T-cell (primary cell): ENCODE data around the gene RSL1D1. TPM values are rescaled to one million over a fixed set of nuclear protein-coding genes. Genes with fewer than 3 reads are reported as not detected.
A peak's percentile ranks its signal among the peaks of the same experiment; 100 is the strongest.

Experiments used
- ATAC-seq, 4 experiments: fragments of 200-7000 bp in 3 of 4; fragments of 150-1000 bp in 1 of 4; cut with Tn5 transposase; replicated peaks in 1 of 4; 1 replicate in 3 of 4; 2 replicates in 1 of 4; pipeline ENCODE4 v1.10.0; 2021; ENCODE audit warnings: moderate library complexity in 3 of 4, mild to moderate bottlenecking in 2 of 4, moderate number of reproducible peaks in 1 of 4
- CTCF ChIA-PET, 2 donors: fragments of 300-600 bp; sonication (Branson Sonifier 250); formaldehyde crosslinking; loops; one replicate each; lab custom pipeline; 2022; ENCODE audit warnings: antibody characterized with exemption in 2 of 2; lab: Charles Lee
- POLR2A ChIA-PET, 2 donors: fragments of 300-600 bp; sonication (Branson Sonifier 250); formaldehyde crosslinking; loops; one replicate each; lab custom pipeline; 2022; ENCODE audit warnings: antibody characterized with exemption in 2 of 2; lab: Charles Lee
- DNase-seq, 35 experiments: peaks; one replicate each; pipeline versions ENCODE4 v3.0.0 to v3.0.0-alpha.2; 2013 to 2023
- H3K27ac ChIP-seq: one replicate; pipeline ENCODE4 v1.5.1; 2013; ENCODE audit warnings: low read length
- H3K27me3 ChIP-seq, 2 experiments: replicated peaks in 1 of 2; 1 replicate in 1 of 2; 2 replicates in 1 of 2; pipeline versions ENCODE4 v1.6.1 to v1.7.0; 2013; ENCODE audit warnings: low read length in 1 of 2, mixed read lengths in 1 of 2; ENCODE audit not compliant: control insufficient read depth in 2 of 2, insufficient read depth in 2 of 2; ENCODE audit errors: extremely low read depth in 1 of 2
- H3K36me3 ChIP-seq, 2 donors: 1 replicate in 1 of 2; 2 replicates in 1 of 2; pipeline versions ENCODE4 v1.6.1 to v1.7.0; 2013; ENCODE audit warnings: low read length in 1 of 2; ENCODE audit not compliant: control insufficient read depth in 2 of 2, insufficient read depth in 1 of 2; ENCODE audit errors: extremely low read depth in 1 of 2
- H3K4me1 ChIP-seq, 2 experiments: 1 replicate in 1 of 2; 2 replicates in 1 of 2; pipeline versions ENCODE4 v1.6.1 to v1.7.0; 2013; ENCODE audit warnings: low read length in 2 of 2, mixed read lengths in 1 of 2; ENCODE audit not compliant: insufficient read depth in 2 of 2, control insufficient read depth in 1 of 2; ENCODE audit errors: extremely low read depth in 1 of 2
- H3K4me3 ChIP-seq, 2 donors: 1 replicate in 1 of 2; 2 replicates in 1 of 2; pipeline versions ENCODE4 v1.5.1 to v1.7.0; 2013; ENCODE audit warnings: mild to moderate bottlenecking in 2 of 2, low read length in 1 of 2, moderate library complexity in 1 of 2; ENCODE audit not compliant: control insufficient read depth in 1 of 2; ENCODE audit errors: extremely low read depth in 1 of 2
- H3K9me3 ChIP-seq: 2 replicates; pipeline ENCODE4 v1.7.0; 2013
- H3K27ac Mint-ChIP-seq, 2 donors: one replicate each; pipeline ENCODE4 v1.8.0; 2020 to 2021; ENCODE audit warnings: mild to moderate bottlenecking in 2 of 2, mixed read lengths in 2 of 2
- H3K27me3 Mint-ChIP-seq, 2 donors: one replicate each; pipeline ENCODE4 v1.8.0; 2021 to 2022; ENCODE audit warnings: mixed read lengths in 2 of 2
- H3K36me3 Mint-ChIP-seq: one replicate; pipeline ENCODE4 v1.8.0; 2021; ENCODE audit warnings: mixed read lengths
- H3K4me1 Mint-ChIP-seq, 3 donors: one replicate each; pipeline ENCODE4 v1.8.0; 2020 to 2022; ENCODE audit warnings: mixed read lengths in 3 of 3, mild to moderate bottlenecking in 1 of 3
- H3K4me3 Mint-ChIP-seq, 3 donors: one replicate each; pipeline ENCODE4 v1.8.0; 2020 to 2022; ENCODE audit warnings: mild to moderate bottlenecking in 3 of 3, mixed read lengths in 3 of 3, moderate library complexity in 3 of 3
- H3K9me3 Mint-ChIP-seq, 3 donors: one replicate each; pipeline ENCODE4 v1.8.0; 2020 to 2022; ENCODE audit warnings: mixed read lengths in 3 of 3
- WGBS: methylation state at CpG from one replicate; pipeline ENCODE4 v1.1.5; 2013; ENCODE audit warnings: missing lambda C conversion rate; ENCODE audit not compliant: insufficient coverage; 5-methylcytosine and 5-hydroxymethylcytosine counted together
- total RNA-seq, 35 experiments: library from RNA in 6 of 35; stranded (reverse) in 6 of 35; fragments of 120-200 nt in 1 of 35; gene quantifications; one replicate each; pipeline versions ENCODE4 v1.2.1 to v1.2.4 and lab custom pipeline; 2013 to 2026

Gene RSL1D1
- total RNA-seq, 5 donors from 2014 or later (not counting 1 experiment from before 2014, with no cell fraction given) = 165 to 205 (median 180) TPM

DNA sequence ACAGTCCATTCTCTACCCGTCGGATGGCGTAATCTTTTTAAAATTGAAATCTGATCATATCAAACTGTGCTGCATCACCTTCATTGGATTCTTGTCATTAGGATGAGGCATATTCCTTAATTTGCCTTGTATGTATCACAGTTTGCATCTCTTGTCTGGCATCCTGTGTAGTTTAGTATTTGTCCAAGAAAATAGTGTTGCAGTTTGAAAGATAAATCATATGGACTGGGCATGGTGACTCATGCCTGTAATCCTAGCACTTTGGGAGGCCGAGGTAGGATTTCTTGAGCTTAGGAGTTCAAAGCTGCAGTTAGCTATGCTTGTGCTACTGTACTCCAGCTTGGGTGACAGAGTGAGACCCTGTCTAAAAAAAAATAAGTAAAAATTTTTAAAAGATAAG, 5.8 kb upstream of the RSL1D1 start:
- H3K27ac ChIP-seq = no peak overlapping the region
- ChIA-PET CTCF (interaction anchor here in 1 of 2 donors (0.6 kb wide), 2 partner anchors 9 to 119 kb away, joined by 3 to 5 read pairs; partner anchors contain the start of gene SNX29), POLR2A (interaction anchor here in 1 of 2 donors (0.6 to 0.8 kb wide), 2 partner anchors 18 to 128 kb away, joined by 3 read pairs; no protein-coding TSS in a partner anchor)
- ATAC-seq (no peak), DNase-seq (no peak)
- Mint-ChIP-seq H3K4me1 (peaks cover 39 to 42% (median 40%) of the 10 kb centered on the region in 3 donors), H3K9me3 (no peaks in the 10 kb centered on the region), H3K27me3 (no peaks in the 10 kb centered on the region), H3K4me3 (no peak overlapping the region), H3K27ac (no peak overlapping the region), H3K36me3 (peaks cover 6% of the 10 kb centered on the region)
- H3K36me3 ChIP-seq = peaks cover 0 to 2% of the 10 kb centered on the region in 2 donors
- peaks cover 10 to 18% of the 10 kb centered on the region in 2 experiments for H3K4me1 ChIP-seq
- no peaks in the 10 kb centered on the region for H3K9me3 ChIP-seq
- H3K27me3 ChIP-seq = no peaks in the 10 kb centered on the region
- 100% methylated on average over 1 of the region's 4 CpGs for WGBS
- no peak overlapping the region for H3K4me3 ChIP-seq

DNA sequence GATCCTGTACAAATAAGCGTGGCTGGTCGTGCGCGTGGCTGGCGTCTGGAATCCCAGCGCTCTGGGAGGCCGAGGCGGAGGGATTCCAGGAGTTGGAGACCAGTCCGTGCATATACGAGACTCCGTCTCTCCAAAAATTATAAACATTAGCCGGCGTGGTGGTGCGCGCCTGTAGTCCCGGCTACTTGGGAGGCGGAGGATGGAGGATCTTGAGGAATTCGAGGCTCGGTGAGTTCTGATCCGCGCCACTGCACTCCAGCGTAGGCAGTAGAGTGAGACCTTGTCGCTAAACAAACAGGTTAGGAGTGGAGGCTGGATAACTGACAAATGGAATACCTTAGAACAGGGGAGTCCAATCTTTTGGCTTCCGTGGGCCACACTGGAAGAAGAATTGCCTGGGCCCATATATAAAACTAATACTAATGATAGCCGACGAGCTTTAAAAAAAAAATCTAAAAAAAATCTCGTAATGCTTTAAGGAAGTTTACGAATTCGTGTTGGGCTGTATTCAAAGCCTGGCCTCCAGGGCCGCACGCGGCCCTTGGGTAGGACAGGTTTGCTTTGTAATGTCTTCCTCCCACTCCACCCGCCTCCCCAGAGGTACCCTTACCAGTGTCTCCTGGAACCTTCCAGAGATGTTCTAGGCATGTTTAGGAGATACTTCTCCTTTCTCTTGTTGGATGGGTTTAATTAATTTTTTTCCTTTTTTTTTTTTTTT, 909 bp upstream of the RSL1D1 start:
- POLR2A ChIA-PET = interaction anchor here (0.5 to 0.7 kb wide), 4 partner anchors 13 to 68 kb away, joined by 3 to 11 read pairs (median 4); no protein-coding TSS in a partner anchor
- Mint-ChIP-seq H3K27me3 (no peaks in the 10 kb centered on the region), H3K27ac (peak overlapping the region; percentile 92 to 93), H3K4me3 (peak overlapping the region; percentile 97 to 100 (median 99)), H3K4me1 (peaks cover 64 to 75% (median 67%) of the 10 kb centered on the region in 3 donors), H3K9me3 (no peaks in the 10 kb centered on the region), H3K36me3 (peaks cover 3% of the 10 kb centered on the region)
- H3K9me3 ChIP-seq = no peaks in the 10 kb centered on the region
- peak overlapping the region; percentile 75 for H3K27ac ChIP-seq
- H3K4me1 ChIP-seq = peaks cover 20 to 51% of the 10 kb centered on the region in 2 experiments
- H3K27me3 ChIP-seq = no peaks in the 10 kb centered on the region
- no peak for DNase-seq
- ATAC-seq = no peak
- peak overlapping the region; percentile 90 to 98 for H3K4me3 ChIP-seq
- 44% methylated on average over 18 of the region's 33 CpGs for WGBS
- CTCF ChIA-PET = interaction anchor here (0.6 to 1.1 kb wide), 3 partner anchors 63 to 899 kb away, joined by 3 read pairs; partner anchors contain the start of gene GSPT1 (in 1 of the 2)
- peaks cover 0 to 21% of the 10 kb centered on the region in 2 donors for H3K36me3 ChIP-seq

DNA sequence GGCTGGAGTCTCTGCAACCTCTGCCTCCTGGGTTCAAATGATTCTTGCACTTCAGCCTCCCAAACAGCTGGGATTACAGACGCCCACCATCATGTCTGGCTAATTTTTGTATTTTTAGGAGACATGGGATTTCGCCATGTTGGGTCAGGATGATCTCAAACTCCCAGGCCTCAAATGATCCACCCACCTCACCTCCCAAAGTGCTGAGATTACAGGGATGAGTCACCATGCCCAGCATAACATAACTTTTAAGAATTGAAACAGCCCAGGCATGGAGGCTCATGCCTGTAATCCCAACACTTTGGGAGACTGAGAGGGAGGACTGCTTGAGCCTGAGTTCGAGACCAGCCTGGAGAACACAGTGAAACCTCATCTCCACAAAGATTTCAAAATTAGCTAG, 2.5 kb downstream of the RSL1D1 start:
- ChIA-PET CTCF (interaction anchor here in 1 of 2 donors (0.7 kb wide), 1 partner anchor 336 kb away, joined by 4 read pairs; no protein-coding TSS in a partner anchor), POLR2A (interaction anchor here in 1 of 2 donors (0.5 to 0.6 kb wide), 2 partner anchors 19 to 111 kb away, joined by 3 to 5 read pairs; no protein-coding TSS in a partner anchor)
- Histone ChIP-seq H3K27me3 (no peaks in the 10 kb centered on the region), H3K9me3 (no peaks in the 10 kb centered on the region), H3K4me3 (no peak overlapping the region), H3K36me3 (peaks cover 2 to 53% of the 10 kb centered on the region in 2 donors), H3K27ac (no peak overlapping the region), H3K4me1 (peaks cover 17 to 48% of the 10 kb centered on the region in 2 experiments)
- Mint-ChIP-seq H3K27ac (peak overlapping the region in 1 of 2 donors; percentile 4), H3K4me3 (peak overlapping the region; percentile 43 to 100 (median 46)), H3K27me3 (no peaks in the 10 kb centered on the region), H3K4me1 (peaks cover 40 to 54% (median 53%) of the 10 kb centered on the region in 3 donors), H3K9me3 (no peaks in the 10 kb centered on the region), H3K36me3 (peaks cover 27% of the 10 kb centered on the region)
- DNase-seq (no peak), ATAC-seq (no peak)
- WGBS = no CpG with 5 or more reads among the region's 3 CpGs

DNA sequence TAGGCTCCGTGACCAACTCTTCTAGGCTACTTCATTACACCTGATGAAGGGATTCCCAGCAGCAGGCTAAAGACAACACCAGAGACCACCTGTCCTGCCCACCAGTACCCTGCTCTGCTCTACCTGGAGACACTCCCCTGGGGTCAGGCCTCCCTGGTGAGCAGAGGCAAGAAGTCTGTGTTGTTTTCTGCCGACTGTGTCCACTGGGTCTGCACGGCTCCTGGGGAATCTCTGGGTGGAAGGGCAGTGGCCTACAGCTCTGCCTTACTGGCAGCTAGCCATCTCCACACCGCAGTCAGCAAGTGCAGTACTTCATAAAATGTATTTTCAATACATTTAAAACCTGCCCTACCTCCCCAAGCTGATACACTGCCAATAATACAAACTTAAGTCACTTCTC, 6.8 kb downstream of the RSL1D1 start:
- no peak overlapping the region for H3K27ac ChIP-seq
- Mint-ChIP-seq H3K9me3 (no peaks in the 10 kb centered on the region), H3K36me3 (peaks cover 45% of the 10 kb centered on the region), H3K27me3 (no peaks in the 10 kb centered on the region), H3K27ac (no peak overlapping the region), H3K4me3 (no peak overlapping the region), H3K4me1 (peaks cover 12 to 31% (median 26%) of the 10 kb centered on the region in 3 donors)
- H3K4me1 ChIP-seq = peaks cover 0 to 13% of the 10 kb centered on the region in 2 experiments
- H3K36me3 ChIP-seq = peaks cover 9 to 90% of the 10 kb centered on the region in 2 donors
- ATAC-seq (no peak), DNase-seq (no peak)
- H3K9me3 ChIP-seq = no peaks in the 10 kb centered on the region
- no peaks in the 10 kb centered on the region for H3K27me3 ChIP-seq
- H3K4me3 ChIP-seq = no peak overlapping the region
- WGBS = 100% methylated on average over 2 of the region's 4 CpGs
- ChIA-PET CTCF (interaction anchor here in 1 of 2 donors (0.6 to 1.0 kb wide), 2 partner anchors 32 to 175 kb away, joined by 3 to 4 read pairs; no protein-coding TSS in a partner anchor), POLR2A (interaction anchor here in 1 of 2 donors (0.6 kb wide), 1 partner anchor 492 kb away, joined by 3 read pairs; no protein-coding TSS in a partner anchor)

DNA sequence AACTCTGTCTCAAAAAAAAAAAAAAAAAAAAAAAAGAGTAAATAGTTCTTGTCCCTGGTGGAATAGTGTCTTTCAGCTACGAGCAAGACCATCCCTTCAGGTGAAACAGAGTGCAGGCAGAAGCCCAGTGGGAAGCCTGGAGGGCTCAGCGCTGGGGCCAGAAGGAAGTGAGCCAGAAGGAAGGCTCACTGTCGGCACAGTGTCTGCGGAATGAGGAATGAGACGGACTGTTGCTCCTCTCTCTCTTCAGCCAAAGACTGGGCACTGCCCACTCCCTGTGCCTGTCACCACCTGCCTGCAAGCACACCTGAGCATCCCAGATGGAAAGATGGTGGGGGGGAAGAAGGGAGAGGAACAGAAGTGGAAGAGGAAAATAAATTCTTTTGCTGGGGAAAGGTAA, 7.5 kb downstream of the RSL1D1 start:
- Mint-ChIP-seq H3K9me3 (no peaks in the 10 kb centered on the region), H3K36me3 (peaks cover 46% of the 10 kb centered on the region), H3K27me3 (no peaks in the 10 kb centered on the region), H3K4me3 (no peak overlapping the region), H3K27ac (no peak overlapping the region), H3K4me1 (peaks cover 12 to 25% (median 20%) of the 10 kb centered on the region in 3 donors)
- Histone ChIP-seq H3K36me3 (peaks cover 9 to 91% of the 10 kb centered on the region in 2 donors), H3K27ac (no peak overlapping the region), H3K27me3 (no peaks in the 10 kb centered on the region), H3K9me3 (no peaks in the 10 kb centered on the region), H3K4me1 (peaks cover 0 to 10% of the 10 kb centered on the region in 2 experiments), H3K4me3 (no peak overlapping the region)
- DNase-seq (no peak), ATAC-seq (no peak)
- ChIA-PET CTCF (interaction anchor here (0.6 to 0.7 kb wide), 2 partner anchors 45 to 289 kb away, joined by 3 to 6 read pairs; no protein-coding TSS in a partner anchor), POLR2A (interaction anchor here in 1 of 2 donors (0.6 kb wide), 1 partner anchor 491 kb away, joined by 3 read pairs; no protein-coding TSS in a partner anchor)
- WGBS = 96% methylated on average over 5 of the region's 5 CpGs

DNA sequence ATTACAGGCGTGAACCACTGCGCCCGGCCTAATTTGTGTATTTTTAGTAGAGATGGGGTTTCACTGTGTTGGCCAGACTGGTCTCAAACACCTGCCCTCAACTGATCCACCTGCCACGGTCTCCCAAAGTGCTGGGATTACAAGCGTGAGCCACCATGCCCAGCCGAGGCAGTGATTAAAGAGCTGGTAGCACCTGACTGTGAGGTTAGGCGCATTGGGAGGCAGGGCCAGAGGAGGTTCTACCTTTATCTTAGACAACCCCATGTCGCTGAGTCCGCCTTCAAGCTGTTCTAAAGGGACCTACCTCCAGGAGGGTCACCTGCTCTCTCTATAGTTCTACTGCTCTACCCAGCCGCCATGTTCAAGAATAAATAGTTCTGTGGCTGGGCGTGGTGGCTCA, 8.1 kb downstream of the RSL1D1 start:
- Mint-ChIP-seq H3K36me3 (peaks cover 43% of the 10 kb centered on the region), H3K9me3 (no peaks in the 10 kb centered on the region), H3K4me3 (no peak overlapping the region), H3K27ac (no peak overlapping the region), H3K4me1 (peaks cover 8 to 19% (median 14%) of the 10 kb centered on the region in 3 donors), H3K27me3 (no peaks in the 10 kb centered on the region)
- Histone ChIP-seq H3K36me3 (peaks cover 9 to 91% of the 10 kb centered on the region in 2 donors), H3K4me3 (no peak overlapping the region), H3K27me3 (no peaks in the 10 kb centered on the region), H3K4me1 (peaks cover 0 to 4% of the 10 kb centered on the region in 2 experiments), H3K27ac (no peak overlapping the region), H3K9me3 (no peaks in the 10 kb centered on the region)
- POLR2A ChIA-PET = no interaction called here
- ATAC-seq (no peak), DNase-seq (no peak)
- no CpG with 5 or more reads among the region's 11 CpGs for WGBS
- CTCF ChIA-PET = interaction anchor here in 1 of 2 donors (0.7 kb wide), 1 partner anchor 45 kb away, joined by 6 read pairs; no protein-coding TSS in a partner anchor
